GM18867 (cell line): ENCODE results near the gene ANKRD27.

Experiments
- ATAC-seq: cut with Tn5 transposase; IDR thresholded peaks from one replicate; pipeline ENCODE4 v1.9.1; 2021; ENCODE audit warnings: mild to moderate bottlenecking, moderate library complexity; ENCODE audit not compliant: unreplicated experiment

The ANKRD27 gene

GRCh38 chr19:32563761-32564160, 111.2 kb downstream of the ANKRD27 start:
- ATAC-seq, result no peak

- no peak for ATAC-seq
Measured at GRCh38 chr19:32558607-32559228, 116.3 kb downstream of the ANKRD27 start.

GRCh38 chr19:32555786-32556185, 119.2 kb downstream of the ANKRD27 start:
- ATAC-seq, result no peak

- ATAC-seq, result no peak
Measured at GRCh38 chr19:32550666-32551065, 124.3 kb downstream of the ANKRD27 start.
